A673 (cell line): Measurements from ENCODE around the gene GPR150.

ENCODE experiments used
- EZH2 ChIP-seq: fragments of 200-600 bp; sonication (generic); IDR thresholded peaks from 2 replicates; pipeline ENCODE4 v1.6.1; 2017; ENCODE audit warnings: borderline replicate concordance, low read depth, mild to moderate bottlenecking, mixed read lengths, antibody characterized with exemption, low read length; ENCODE audit not compliant: poor library complexity, severe bottlenecking
- TF ChIP-seq, protein P1 (sequence below): fragments of 300-800, 200-600 bp; sonication (generic); conservative IDR thresholded peaks from 2 replicates; pipeline ENCODE4 v1.5.1; 2017; ENCODE audit warnings: low read depth, mild to moderate bottlenecking, antibody characterized with exemption, low read length, moderate library complexity, mixed read lengths

DNA sequence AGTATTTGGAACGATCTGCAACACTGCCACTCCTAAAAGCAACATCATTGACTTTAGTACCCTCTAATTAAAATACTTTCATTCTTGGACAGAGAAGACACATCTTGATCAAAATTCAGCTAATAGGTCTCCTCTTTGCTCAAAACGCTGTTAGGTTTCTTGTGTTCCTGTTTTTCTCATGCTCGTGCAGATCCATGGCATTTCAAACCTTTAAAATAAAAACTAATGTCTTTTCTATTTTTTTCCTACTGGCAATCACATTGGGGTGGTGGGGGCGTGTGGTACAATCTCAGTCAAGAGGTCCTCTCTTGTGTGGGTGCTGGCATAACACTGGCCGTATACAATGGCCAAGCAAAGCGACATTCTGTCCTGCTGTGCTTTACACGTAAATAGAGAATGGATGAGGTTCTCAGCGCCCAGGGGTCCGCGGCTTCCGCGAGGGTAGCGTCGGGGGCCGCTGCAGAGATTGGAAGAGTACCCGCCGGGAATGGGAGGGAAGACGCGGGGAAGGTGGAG is 315 bp upstream of the GPR150 start:
- TF ChIP-seq, protein P1, sequence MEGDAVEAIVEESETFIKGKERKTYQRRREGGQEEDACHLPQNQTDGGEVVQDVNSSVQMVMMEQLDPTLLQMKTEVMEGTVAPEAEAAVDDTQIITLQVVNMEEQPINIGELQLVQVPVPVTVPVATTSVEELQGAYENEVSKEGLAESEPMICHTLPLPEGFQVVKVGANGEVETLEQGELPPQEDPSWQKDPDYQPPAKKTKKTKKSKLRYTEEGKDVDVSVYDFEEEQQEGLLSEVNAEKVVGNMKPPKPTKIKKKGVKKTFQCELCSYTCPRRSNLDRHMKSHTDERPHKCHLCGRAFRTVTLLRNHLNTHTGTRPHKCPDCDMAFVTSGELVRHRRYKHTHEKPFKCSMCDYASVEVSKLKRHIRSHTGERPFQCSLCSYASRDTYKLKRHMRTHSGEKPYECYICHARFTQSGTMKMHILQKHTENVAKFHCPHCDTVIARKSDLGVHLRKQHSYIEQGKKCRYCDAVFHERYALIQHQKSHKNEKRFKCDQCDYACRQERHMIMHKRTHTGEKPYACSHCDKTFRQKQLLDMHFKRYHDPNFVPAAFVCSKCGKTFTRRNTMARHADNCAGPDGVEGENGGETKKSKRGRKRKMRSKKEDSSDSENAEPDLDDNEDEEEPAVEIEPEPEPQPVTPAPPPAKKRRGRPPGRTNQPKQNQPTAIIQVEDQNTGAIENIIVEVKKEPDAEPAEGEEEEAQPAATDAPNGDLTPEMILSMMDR, result no peak
- TF ChIP-seq EZH2, result no peak
